GM19395 (cell line): ENCODE data around the gene DLGAP4.

ENCODE experiments used
- ATAC-seq: cut with Tn5 transposase; IDR thresholded peaks from one replicate; pipeline ENCODE4 v1.9.1; 2021; ENCODE audit warnings: mild to moderate bottlenecking, moderate library complexity; ENCODE audit not compliant: unreplicated experiment

Gene DLGAP4

GRCh38 chr20:36274181-36274841 lies 31.8 kb upstream of the DLGAP4 start:
- ATAC-seq, result no peak

- ATAC-seq, result no peak
Measured at GRCh38 chr20:36275011-36275410, 31.1 kb upstream of the DLGAP4 start.

DNA sequence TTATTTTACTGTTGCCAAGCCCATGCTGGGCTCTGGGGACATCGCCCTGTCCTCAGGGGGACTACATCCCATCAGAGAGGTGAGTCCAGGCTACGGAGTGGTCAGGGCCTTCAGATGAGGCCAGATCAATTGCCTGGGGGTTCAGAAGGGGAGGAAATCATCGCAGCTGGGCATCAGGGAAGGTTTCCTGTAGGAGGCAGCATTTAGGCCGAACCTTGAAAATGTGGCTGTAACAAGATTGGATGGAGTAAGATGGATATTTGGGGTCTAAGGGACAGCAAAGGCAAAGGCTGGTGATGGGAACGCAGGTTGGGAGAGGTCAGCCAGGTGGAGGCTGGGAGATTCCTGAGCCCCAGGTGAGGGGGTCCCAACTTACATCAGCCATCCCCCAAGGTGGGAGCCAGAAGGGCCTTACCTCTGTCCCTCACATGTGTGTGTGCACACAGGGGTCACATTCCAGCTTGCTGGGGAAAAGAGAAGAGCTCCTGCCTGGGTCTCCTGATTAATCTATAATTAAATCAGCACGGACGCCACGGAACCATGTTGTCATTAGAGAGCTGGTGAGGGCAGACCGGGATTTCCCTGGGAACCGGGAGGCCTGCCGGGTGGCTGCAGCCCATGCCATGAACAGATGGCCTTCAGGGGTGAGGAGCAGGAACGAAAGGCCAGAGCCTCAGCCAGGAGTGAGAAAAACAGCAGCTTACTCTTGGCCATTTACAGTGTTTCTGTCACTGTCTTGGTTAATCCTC lies 30.5 kb upstream of the DLGAP4 start:
- no peak for ATAC-seq

DNA sequence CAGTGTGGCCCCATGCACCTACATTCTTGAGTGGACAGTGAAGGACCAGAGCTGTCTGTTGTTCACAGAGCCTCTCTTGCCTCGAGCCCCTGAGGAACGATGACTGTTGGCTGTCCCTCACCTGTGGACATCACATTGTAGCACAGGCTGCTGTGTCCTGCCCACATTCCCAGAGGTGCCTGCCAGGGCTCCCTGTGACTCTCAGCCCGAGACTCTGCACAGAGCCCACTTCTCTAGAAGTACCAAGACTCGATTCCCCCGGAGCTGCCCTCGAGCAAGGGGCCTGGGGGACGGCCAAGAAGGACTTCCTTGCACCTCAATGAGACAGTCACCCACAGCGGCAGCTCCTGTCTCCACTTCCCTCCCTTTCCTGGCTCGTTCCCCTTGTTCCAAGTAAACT lies 28.6 kb upstream of the DLGAP4 start:
- no peak for ATAC-seq

DNA sequence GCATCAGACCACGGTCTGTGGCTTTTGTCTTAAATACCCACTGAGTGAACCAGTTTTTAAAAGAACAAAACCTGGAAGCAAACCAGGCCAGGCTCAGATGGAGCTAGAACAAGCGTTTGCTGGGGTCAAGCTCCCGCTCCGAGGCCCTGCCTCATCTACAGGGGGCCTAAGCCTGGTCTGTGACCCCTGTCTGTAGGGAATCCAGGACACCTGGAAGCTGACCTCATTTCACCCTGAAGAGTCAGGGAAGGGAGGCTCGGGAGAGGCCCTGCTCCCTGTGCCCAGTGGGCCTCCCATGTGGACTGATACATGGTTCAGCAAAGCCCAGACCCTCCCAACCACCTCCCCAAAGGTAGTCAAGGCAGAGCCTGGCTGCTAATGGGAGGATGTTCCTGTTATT lies 26.8 kb upstream of the DLGAP4 start:
- ATAC-seq, result no peak

- no peak for ATAC-seq
Measured at GRCh38 chr20:36279776-36280175, 26.4 kb upstream of the DLGAP4 start.

- ATAC-seq, result no peak
Measured at GRCh38 chr20:36281785-36282380, 24.3 kb upstream of the DLGAP4 start.

GRCh38 chr20:36284751-36285150 lies 21.4 kb upstream of the DLGAP4 start:
- ATAC-seq, result no peak

DNA sequence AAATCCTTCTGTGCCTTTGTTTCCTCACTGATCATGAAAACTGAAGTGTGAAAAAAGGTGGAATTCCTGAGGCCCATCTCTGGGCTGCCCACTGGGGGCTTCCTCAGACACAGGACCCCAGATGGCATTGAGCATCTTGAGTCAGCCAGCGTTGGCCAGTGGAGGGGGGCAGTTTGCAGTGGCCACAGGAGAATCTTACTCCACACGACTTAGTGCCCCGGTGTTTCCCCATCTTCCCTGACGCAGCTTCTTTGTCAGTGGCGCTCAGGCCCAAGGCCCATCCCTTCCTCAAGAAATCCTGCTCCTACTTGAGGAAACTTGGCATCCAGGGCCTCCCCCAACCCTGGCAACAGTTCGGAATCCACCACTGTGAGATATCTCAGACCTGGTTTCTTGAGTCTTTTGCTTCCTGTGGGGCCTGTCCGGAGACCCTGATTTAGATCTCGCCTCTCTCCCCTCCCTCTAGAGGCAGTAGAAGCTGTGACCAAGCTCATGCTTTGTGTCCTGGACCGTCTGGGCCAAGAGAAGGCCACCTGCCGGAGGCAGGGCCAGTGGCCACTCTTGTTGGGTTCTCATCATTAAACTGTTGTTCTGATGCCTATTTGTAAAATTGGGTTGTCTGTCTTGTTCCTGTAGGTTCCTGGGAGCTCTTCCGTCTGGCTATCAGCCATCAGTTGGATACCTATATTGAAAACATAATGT lies 20.2 kb upstream of the DLGAP4 start:
- no peak for ATAC-seq

DNA sequence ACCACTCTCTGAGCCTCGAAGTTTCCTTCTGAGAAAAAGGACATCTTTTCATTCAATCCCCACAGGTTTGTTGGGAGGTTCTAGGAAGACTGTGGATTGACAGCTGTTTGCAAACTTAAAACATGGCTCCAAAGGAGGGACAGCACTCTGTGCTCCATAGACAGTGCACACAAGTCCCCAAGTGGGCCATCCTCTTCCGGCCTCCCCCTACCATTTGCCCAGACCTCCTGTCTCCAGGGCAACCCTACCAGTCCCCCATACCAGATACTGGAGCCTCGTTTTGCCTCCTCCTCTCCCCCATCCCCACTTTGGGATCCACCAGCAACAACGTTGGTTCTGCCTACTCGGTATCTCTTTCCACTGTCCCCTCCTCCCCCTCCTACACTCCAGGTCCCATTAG lies 8.5 kb upstream of the DLGAP4 start:
- no peak for ATAC-seq

DNA sequence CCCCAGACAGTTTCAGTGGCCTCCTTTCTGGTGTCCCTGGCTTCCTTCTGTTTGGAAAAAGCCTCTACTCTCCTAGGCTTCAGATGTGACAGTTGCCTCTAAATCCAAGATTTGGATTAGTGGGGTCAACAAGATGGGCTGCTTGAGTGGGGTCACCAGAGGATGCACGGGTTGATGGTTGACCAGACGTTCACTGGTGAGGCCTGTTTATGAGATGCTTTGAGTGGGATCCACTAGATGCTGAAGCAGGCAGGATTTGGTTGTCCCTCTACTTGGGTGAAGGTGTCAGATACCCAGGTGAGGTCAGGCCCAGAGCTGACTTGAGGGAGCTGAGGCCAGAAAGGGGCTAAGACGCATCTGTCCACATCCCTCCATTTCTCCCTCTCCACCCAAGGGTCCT lies 8.1 kb upstream of the DLGAP4 start:
- no peak for ATAC-seq

DNA sequence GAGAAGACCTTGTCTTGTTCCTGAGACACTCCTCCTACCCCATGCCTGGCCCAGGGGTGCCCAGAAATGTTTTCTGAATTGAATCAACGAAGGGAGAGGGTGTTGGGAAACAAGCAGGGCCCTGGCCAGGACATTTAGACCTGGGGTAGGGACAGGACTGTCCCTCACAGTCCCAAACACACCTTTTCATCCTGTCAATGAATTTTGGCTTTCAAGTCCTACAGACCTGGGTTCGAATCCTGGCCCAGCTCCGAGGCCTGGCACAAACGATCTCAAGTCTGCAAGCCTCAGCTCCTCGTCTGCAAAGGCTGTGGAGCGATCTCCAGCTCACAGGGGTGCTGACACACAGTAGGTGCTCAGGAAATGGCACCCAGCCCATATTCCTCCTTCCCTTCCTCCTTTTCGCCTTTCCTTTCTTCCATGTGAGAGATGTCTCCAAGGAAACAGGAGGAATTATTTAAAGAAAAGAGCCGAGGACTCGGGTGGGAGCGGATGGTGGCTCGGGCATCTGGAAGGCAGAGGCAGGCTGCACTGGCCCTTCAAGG lies 7.3 kb upstream of the DLGAP4 start:
- ATAC-seq, result no peak

DNA sequence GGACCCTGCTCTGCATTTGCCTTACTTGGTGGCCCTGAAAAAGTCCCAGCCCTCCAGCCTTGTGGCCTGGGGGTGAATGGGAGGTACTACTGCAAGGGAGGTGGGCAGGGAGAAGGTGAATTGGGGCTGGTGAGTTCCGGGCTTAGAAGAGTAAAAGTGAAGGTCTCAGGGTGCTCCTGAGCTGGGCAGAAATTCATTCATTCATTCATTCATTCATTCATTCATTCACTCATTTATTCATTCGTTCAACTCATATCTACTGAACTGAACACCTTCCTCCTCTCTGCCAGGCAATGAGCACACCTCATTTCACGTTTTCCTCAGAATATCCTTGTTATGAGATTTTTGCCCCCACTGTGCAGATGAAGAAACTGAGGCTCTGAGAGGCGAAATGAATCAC lies 6.7 kb upstream of the DLGAP4 start:
- ATAC-seq, result no peak

DNA sequence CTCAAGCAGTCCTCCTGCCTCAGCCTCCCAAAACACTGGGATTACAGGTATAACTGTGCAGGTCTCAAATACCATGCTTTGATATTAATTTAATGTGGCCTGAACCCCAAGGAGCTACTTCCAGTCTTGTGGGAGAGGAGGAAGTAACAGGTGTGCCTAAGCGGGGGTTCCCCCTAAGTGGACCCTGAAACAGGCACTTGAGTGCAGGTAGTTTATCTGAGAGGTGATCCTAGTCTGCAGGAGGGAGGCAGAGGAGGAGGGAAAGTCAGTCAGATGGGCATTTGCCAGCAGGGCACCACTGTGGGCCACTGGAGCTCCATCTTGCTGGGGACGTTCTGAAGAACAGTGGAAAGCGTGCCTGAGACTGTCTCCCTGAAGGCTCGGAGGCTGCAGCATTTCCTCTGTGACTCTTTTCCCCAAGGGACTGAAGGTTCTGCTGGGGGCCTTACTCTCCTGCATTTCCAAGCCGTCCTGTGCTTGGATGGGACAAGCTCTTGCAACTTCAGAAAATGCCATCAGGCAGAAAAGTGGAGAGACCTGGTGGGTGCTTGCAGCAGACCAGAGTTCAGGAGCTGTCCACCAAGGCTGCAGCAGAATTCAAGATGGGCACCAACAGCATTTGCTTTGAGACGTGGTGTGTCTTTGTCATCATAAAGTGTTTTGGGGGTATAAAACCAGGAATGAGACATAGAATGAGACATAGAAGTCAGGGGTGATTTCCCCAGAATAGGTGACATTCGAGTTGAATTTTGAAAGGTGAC lies 4.6 kb upstream of the DLGAP4 start:
- no peak for ATAC-seq

DNA sequence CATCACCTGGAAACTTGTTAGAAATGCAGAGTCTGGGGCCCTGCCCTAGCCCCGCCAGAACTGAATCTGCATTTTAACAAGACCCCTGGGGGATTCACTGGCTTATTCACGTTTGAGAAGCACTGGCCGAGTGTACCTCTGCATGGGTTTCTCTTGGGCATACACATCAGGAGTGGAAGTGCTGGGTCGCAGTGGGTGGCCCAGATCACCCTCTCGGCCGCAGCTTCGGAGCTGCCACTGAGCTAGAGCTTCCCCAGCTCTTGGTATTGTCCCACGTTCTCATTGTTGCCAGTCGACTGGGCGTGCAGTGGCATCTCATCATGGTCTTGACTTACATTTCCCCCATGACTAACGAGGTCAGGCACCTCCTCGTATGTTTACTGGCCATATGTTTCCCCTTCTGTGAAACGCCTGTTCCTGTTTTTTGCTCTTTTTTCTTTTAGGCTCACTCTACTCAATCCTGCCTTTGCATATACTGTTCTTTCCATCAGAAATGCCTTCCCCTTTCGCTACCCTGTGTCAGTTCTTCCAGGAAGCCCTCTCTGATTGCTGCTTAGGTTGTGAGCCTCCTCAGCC lies 3.0 kb upstream of the DLGAP4 start:
- no peak for ATAC-seq

DNA sequence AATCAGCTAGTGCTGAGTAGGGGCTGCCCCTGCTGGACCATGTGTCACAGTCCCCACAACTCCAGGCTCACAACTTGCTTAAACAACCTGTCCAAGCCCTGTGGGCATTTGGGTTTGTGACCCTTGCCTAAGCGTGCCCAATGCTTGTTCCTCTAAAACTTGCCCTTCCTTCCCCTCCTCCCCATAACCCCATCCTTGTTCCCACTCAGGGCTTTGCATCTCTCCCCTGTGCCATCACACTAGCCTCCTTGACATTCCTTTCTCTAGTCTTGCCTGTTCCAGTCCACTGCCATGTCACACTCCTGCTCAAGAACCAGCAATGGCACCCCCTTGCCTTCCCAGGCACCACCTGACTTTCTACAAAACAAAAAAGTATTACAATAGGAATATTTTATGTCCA lies 2.3 kb upstream of the DLGAP4 start:
- ATAC-seq, result no peak

- ATAC-seq, result no peak
Measured at GRCh38 chr20:36304786-36305495, 1.2 kb upstream of the DLGAP4 start.

DNA sequence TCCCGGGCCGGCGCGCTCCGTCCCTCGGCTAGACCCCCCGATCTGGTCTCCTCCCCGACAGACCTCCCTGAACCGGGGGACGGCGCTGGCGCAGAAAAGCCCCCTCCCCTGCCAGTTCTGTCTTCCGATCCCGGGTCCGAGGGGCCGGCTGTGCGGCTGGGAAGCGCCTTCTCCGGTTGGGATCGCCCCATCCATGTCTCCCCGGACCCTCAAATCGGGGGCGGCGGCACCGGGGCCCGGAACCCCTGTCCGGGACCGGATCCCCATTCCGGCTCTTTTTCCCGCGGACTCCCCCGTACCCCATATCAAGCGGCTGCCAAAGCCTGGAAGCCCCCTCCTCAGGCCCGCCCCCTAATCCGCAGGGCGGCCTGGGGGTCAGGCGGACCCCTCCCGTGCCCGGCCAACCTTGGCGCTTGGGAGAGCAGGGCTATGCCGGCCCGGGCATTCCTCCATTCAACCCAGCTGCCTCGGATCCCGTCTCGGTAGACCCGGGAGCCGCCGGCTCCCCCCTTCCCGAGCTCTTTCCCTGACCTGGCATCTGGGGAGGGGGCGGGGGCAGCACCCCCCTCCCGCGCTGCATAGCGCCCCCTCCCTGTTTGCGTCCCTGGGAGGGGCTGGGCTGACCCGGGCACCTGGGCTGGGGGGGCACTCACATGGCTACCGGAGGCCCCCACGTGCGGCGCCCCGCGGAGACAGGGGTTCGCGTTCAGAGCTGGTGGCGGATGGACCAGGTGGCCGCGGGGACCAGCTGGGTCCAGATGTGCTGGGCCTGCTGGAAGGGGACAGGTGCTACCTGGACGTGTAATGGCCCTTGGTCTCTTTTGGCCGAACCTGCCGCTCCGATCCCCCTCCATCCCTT lies 643 bp downstream of the DLGAP4 start:
- no peak for ATAC-seq
